C4-2B (cell line): Measurements from ENCODE around the gene ZP1.

Experiments used
- CTCF ChIP-seq: fragments of 450-650 bp; conservative IDR thresholded peaks from 2 replicates; pipeline ENCODE4 v1.5.1; 2017; ENCODE audit warnings: mild to moderate bottlenecking
- ZFX ChIP-seq: fragments of 450-650 bp; IDR thresholded peaks from 2 replicates; pipeline ENCODE4 v1.6.1; 2017

GRCh38 chr11:60868682-60869450 is 1.5 kb downstream of the ZP1 start:
- no peak for TF ChIP-seq CTCF
- no peak for TF ChIP-seq ZFX
